T-helper 1 cell treated with Interleukin-12 subunit alpha and Interleukin-12 subunit beta and Interleukin-4 antibody, amounts not matched to agents 30 ng/mL and 1 ng/mL, for 36 hours (primary cell): ENCODE data around the gene COL6A2. TPM values are rescaled to one million over a fixed set of nuclear protein-coding genes. Genes with fewer than 3 reads are reported as not detected.
"Not testable (repeated sequence)": the region's sequence is repeated elsewhere in the genome, so short reads cannot be mapped to it uniquely, and the experiment has no call there.

Experiments used
- intact Hi-C: fragments of 100-400 bp; cut with micrococcal nuclease; formaldehyde crosslinking; loops from one replicate; pipeline ENCODE4 v1.15.1; 2024
- total RNA-seq: library from RNA; stranded (reverse); gene quantifications from 2 replicates; pipeline ENCODE4 v1.2.3, GENCODE V29; 2022

Gene COL6A2
- total RNA-seq, 1 donor from 2014 or later: 2.6 TPM

DNA sequence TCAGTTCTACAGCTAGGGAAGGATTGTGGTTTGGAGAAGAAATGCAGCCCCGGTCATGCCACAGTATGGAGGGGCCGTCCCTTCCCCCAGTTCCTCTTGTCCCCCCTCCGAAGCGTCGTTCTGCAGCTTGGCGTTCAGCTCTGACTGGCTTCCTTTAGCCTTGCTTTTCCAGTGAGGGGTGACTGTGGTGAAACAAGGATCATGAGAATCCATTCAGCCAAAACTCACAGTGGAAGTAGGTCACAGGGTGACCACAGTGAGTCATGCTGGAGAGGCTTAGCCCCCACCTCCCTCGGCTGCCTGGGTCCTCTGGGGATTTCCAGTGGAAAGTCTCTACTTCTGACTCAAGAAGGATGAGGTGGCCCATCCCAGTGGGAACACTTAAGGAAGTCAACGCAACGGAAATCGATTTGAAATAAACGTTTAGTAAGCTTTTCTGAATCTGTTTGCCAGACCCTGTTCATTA is 37.3 kb upstream of the COL6A2 start:
- intact Hi-C loops: no loop called here

DNA sequence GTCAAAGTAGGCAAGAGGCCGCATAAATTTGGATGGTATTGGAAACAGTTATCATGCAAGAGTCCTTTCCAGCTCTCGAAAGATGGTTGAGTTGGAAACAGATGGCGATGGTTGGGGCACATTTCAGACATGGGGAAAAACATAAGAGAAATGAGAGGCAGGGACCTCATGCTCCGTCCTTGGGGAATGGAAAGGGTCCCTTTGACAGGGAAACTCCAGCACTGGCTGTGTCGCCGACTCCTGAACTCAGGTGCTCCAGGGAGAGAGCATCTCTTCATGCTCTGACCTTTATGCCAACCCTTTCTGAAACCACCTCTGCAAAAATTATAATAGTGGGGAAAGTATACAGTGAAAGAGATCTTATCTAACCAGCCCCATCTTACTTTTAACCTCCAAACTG is 36.8 kb upstream of the COL6A2 start:
- intact Hi-C loops: no loop called here

DNA sequence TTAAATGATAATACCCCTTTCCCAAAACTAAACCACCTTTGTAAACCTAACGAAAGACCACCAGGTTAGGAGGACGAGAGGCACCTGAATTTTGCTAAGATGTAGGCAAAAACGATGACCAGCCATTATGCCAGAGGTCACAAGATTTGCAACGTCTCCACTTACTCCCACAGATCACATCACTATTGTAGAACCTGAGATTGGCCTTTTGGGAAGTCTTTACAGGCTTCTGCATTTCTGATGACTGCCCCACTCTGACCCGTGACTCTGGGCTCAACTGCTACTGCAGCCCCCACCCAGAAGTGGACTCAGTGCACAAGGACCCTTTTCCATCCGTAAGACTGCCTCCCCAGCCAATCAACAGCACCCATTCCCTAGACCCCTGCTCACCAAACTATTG is 36.4 kb upstream of the COL6A2 start:
- intact Hi-C loops: no loop called here

DNA sequence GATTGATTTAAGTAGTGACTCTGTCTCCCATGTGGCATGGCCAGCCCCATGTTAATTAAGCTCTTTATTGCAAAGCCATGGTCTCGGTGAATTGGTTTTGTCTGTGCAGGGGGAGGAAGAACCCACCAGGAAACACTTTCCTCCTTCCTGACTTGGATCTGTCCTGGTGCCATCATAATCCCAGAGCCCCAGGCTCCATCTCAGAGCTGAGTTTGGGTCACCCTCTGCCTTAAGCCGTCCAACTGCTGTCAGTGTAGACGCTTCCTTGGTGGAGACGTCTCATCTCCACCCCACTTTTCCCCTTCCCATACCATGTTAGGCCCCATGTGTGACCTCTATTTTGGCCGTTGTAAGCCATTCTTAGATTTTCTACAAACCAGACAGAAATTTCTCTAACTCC is 36.0 kb upstream of the COL6A2 start:
- intact Hi-C loops: no loop called here

DNA sequence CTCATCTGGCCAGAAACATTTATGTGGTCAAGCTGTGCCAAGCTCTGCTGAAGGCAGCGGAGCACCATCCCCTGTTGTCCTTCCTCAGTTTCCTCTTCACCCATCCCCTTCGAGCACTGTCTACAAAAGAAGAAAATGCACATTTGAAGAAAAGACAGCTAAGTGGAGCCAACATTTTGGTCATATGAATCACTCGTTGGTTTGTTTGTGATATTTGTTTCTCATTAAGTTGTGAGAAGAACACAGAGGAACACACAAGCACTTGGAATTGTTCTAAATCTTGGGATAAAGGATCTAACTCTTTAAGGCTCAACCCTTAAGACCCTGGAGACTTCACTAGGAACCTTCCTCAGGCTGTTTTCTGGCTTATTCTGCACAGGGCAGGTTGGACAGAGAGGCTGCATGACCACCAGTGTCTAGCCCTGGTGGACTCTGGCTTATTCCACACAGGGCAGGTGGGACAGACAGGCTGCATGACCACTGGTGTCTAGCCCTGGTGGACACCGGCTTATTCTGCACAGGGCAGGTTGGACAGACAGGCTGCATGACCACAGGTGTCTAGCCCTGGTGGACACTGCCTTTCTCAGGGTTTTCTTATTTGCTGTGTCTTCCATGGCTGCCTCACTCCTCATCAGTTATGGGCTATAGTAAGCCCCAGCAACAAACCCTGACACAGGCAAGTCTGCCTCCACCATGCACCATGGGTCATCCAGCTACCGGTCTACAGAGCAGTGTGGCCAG is 35.3 kb upstream of the COL6A2 start:
- intact Hi-C loops: no loop called here

DNA sequence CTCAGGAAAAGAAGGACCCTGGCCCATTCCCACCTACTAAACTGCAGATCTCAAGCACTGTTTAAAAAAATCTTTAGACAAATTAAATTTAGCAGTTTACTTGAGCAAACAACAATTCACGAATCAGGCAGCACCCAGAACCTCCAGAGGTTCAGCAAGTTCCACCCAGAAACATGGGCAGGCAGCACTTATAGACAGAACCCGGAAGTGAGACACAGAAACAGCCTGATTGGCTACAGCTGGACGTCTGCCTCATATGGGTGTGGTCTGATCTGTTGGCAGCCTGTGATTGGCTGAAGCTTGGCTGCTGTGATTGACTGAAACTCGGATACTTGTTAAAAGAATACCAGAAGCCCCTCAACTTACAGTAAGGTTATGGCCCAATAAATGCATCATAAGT is 34.7 kb upstream of the COL6A2 start:
- intact Hi-C loops: no loop called here

DNA sequence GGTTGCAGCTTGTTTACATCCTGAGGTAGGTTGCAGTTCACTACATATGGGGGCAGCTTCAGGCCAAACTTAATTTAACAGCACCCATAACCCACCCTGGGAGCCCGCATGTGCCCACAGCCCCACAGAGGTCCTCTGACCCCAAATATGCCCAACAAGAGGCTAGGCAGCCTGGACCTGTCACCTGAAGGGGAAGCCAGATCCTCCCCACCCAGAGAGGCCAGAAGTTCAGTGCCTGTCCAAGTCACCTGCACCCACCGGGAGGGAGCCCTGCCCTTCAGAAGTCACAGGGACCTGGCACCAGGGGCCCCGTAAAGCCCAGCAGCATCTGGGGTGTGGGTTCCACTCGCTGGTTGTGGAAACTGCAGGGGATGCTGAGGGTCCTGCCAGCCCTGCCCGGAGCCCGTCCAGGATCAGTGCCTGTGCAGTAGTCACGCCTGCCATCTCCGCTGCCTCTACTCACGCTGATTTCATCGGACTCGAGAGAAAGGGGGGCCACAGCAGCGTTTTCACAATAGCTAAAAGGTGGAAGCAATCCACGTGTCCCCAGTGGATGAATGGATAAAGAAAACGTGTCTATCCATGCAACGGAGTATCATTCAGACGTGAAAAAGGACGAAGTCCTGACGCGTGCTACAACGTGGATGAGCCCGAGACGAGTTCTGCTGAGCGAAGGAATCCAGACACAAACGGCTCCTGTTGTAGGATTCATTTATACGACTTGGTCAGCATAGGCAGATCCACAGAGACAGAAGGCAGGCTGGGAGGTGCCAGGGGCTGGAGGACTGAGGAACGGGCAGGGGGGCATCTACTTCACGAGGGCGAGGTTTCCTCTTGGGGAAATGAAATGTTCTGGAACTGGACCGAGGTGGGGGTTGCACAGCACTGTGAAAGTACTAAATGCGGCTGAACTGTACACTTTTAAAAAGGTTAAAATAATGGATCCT is 33.9 kb upstream of the COL6A2 start:
- intact Hi-C loops: no loop called here

DNA sequence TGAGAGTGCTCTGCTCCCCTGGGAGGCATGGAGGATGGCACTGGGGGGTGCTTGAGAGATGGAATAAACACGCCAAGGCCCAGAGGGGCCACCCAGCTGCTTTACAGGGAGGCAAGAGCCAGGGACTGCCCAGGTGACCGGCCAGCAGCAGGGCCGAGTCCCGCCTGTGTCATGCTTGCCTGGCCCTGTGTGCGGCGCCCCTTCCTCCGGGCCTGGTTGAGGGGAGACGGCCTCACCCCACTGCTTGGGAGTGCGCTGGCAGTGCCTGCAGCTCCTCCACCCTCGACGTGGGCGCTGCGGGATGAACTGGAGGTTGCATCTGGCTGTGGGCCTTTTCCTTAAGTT is 33.1 kb upstream of the COL6A2 start:
- intact Hi-C loops: no loop called here

DNA sequence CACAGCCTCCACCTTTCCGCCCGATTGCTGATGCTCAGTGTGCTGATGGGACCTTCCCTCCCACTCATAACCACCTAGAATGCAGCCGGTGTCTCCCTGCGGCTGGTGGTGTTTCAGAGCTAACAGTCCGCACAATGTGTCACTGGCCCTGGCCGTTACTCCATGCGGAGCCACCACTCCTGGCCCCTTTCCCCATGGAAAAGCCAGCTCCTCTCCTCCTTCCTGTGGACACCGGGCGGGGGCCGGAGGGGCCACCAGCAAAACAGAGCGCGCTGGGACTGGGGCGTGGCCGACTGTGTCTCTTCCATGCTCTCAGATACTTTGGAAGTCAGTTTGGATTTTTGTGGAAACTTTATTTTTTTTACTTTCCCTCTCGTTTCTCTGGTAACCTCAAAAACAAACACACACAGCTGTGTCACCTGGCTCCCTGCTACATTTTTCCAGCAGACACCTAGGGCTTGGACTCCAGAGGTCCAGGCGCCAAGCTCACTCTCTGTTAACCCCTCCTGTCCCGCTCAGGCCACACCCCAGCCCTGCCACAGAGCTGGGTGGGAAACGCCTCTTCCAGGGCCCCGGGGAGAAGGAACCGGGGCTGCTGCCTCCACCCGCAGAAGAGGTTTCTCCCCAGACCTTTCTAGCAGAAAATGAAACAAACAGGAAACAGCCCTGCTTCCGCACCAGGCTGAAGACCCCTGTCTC is 32.5 kb upstream of the COL6A2 start:
- intact Hi-C loops: no loop called here

DNA sequence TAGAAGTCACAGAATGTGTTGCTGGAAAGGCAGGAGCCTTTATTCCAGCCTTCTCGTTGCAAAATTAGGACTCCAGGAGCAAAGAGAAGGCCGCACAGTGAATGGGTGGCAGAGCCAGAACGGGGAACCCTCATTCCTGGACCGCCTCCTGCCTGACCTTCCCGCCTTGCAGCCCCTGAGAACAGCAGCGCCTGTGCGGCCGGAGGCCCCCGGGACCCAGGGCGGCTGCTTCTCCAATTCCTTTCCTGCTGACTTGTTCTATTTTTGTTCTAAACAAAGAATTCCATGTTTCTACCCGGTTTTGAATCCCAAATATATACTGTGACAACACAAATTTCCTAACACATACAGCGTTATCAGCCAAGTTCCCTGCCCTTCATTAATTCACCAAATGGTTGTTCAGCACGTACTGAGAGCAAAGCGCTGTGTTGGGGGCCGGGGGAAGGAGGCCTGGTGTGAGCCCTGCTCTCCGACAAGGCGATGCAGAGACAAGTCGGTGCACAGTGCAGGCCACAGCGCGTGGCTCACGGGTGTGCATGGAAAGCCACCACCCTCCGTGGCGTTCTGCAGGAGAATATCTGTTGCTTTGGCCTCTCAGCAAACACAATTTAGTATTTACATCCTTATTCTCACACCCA is 31.9 kb upstream of the COL6A2 start:
- intact Hi-C loops: no loop called here

DNA sequence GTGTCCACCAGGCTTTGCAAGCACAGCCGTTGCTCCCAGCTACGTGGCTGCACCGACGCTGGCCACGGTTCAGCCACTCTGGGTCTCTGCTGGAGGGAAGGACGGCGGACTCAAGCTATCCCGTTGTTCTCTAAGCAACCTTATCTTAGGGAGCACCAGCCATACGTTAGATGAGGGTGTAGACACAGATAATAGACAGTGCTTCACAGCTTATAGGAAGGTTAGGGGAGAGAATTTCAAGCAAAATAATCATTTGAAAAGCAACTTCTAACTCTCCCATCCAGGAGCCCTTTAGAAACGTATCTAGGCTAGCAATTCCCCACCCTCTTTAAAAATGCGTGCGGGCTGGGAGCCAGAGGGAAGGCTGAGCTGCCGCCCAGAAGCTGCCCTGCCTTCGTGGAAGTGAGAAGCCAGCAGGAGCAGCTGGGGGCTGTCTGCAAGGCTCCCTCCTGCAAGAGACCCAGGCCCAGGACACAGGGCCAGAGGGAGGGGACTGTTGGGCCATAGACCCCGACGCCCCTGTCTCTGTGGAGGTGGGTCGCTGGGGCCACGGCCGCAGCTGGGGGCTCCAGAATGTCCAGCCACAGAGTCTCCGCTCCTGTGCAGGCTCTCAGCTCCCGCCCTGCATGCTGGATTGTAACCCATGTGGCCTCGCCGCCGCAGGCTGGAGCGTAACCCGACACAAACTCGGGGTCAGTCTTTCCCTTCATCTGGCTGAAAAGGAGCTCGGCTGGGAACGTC is 31.2 kb upstream of the COL6A2 start:
- intact Hi-C loops: no loop called here

DNA sequence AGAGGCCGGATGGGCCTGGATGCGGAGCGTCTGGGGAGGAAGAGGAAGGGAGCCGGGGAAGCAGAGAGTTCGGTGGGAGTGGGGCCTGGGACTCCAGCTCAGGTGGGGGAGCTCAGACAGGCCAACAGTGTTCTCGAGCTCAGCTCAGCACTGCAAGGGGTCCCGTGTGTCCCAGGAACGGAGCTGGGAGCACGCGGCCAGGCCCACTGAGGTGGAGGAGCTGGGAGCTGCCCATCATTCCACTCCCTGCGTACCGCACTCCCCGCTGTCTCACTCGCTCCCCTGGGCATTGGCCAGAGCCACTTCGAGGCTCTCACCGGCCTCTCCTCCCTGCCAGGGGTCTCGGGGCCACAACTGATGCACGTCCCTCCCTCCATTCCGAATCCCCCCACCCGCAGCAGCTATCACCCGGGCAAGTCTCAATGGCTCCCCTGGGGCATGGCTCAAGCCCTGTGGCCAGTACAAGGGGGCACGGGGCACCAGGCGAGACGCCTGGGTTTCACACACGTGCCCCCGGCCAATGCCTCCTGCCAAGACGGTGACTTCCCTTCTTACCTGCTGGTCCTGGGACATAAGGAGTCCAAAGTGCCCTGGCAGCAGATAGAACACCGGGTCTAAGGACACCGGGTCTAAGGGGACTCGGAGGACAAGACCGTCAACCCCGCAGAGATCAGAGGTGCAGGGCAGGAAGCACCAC is 30.3 kb upstream of the COL6A2 start:
- intact Hi-C loops: no loop called here

DNA sequence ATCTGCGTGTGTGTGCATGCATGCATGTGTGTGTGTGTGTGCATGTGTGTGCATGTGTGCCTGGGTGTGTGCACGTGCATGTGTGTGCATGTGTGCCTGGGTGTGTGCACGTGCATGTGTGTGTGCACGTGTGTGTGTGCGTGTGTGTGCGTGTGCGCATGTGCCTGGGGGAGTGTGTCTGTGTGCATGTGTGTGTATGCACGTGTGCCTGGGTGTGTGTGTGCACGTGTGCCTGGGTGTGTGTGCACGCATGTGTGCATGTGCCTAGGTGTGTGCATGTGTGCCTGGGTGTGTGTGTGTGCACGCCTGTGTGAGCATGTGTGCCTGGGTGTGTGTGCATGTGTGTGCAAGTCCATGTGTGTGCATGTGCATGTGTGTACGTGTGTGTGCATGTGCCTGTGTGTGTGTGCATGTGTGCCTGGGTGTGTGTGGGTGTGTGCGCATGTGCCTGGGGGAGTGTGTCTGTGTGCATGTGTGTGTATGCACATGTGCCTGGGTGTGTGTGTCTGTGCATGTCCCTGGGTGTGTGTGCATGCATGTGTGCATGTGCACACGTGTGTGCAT is 29.3 kb upstream of the COL6A2 start:
- intact Hi-C loops: no loop called here

DNA sequence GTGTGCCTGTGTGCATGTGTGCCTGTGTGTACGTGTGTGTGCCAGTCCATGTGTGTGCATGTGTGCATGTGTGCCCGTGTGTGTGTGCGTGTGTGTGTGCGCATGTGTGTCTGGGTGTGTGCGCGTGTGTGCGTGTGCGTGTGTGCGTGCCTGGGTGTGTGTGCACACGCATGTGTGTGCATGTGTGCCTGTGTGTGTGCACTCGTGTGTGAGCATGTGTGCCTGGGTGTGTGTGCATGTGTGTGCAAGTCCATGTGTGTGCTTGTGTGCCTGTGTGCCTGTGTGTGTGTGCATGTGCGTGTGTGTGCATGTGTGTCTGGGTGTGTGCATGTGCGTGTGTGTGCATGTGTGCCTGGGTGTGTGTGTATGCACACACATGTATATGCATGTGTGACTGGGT is 28.7 kb upstream of the COL6A2 start:
- intact Hi-C loops: no loop called here

DNA sequence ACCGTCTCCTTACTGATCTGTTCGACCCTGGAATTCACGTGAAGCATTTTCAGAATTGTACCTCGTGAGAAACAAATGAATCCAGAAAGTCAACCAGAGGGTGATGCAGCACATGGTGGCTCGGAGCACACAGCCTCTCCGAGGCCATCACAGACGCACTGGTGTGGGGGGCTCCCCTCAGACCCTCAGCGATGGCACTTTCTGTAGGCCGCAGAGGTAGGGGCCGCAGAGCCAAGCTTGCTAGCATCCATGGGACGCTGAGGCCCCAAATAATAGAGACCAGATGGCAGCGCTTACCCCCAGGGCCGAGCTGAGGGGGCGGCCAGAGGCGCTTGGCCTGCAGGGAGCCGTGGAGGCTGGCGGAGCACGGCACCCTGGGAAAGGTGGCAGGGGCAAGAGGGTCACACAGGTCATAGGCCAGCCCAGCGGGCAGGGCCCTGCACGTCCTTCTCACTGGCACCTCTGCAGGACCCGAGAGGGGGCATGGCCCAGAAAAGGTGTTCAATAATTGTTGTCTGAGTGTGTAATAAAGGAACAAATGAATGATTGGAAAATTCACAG is 28.1 kb upstream of the COL6A2 start:
- intact Hi-C loops: no loop called here

DNA sequence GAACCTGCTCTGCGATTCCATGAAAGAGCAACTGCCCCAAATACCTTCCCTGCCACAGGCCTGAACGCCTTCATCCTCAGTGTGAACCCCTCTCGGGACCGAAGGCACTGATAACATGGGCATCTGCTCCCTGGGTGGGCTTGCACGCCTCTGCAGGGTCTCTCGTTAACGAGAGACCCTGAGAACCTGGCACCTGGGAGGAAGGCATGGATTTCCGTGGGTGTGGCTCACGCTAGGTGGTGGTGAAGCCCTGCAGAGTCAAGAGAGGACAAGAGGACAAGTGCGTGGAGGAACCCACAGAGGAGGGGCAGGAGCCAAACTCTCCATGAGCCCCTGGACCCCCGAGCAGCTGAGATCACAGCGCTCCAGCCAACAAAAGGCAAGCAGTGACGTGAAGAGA is 26.8 kb upstream of the COL6A2 start:
- intact Hi-C loops: no loop called here

DNA sequence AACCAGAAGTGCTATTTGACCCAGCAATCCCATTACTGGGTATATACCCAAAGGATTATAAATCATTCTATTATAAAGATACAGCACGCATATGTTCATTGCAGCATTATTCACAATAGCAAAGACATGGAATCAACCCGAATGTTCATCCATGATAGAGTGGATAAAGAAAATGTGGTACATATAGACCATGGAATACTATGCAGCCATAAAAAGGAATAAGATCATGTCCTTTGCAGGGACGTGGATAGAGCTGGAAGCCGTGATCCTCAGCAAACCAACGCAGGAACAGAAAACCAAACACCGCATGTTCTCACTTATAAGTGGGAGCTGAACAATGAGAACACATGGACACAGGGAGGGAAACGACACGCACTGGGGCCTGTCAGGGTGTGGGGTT is 21.2 kb upstream of the COL6A2 start:
- intact Hi-C loops: not testable (repeated sequence)

DNA sequence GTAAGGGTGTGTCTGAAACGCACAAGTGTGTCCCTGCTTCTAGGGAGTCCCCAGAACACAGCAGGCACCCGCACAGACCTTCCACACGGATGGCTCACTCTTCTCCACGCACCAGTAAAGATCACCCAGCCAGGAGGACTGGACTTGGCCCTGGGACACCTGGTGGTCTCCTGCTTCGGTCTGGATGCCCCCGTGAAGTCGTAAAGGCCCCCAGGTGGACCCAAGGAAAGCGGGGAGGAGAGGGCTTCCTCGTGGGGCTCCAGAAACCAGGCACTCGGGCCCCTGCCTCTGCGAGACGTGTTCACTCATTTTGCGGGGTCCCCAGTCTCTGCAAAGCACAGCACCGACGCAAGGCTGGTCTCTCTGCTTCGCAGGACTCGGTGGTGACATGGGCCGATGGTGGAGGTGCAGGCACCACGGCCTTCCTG is 20.2 kb upstream of the COL6A2 start:
- intact Hi-C loops: no loop called here

DNA sequence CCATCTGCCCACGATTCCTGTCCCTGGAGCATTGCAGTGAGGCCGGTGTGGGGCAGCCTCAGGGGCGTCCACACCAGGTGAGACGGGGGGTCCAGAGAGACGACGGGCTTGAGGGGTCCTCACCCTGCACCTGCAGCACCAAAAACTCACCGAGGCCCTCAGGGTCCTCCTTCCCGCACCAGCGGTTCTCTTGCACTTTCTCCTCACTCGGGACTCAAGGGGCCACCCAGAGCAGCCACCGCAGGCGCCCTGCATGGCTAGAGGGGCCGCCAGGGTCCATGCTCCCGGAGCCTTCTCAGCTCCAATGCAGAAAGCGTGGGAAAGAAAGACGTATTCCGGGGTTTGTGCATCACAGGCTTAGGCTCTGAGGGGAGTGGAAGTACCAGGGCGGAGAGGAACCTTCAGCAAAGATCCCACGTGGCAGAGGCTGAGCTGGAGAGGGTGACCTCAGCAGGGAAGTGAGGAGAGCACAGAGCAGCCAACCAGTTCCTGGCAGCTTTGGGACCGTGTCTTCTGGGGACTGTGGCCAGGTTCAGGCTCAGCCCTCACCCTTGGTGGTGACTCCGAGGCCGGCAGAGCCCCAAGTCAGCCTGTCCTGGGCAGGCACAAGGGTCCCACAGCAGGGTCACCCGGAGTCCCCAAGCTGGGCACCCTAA is 19.5 kb upstream of the COL6A2 start:
- intact Hi-C loops: no loop called here
